Activated CD4-positive, CD25-positive, alpha-beta regulatory T cell treated with anti-CD3 and anti-CD28 coated beads, Interleukin-2, amount 50 U/mL, for 16 hours (primary cell): ENCODE measurements around the gene OTOGL.

ENCODE experiments used
- DNase-seq: peaks from one replicate; pipeline ENCODE4 v3.0.0-alpha.2; 2020; ENCODE audit warnings: low read depth, low spot score

OTOGL gene

GRCh38 chr12:80099259-80099658, at the start of gene OTOGL:
OTOGL (plus strand) TSS chr12:80099537; CDS start chr12:80209432, 109,895 bp downstream.
- DNase-seq: no peak

GRCh38 chr12:80050236-80050635, 49.1 kb upstream of the OTOGL start:
- no peak for DNase-seq

- DNase-seq: no peak
Observed at GRCh38 chr12:80053051-80053790, 46.1 kb upstream of the OTOGL start.

DNA sequence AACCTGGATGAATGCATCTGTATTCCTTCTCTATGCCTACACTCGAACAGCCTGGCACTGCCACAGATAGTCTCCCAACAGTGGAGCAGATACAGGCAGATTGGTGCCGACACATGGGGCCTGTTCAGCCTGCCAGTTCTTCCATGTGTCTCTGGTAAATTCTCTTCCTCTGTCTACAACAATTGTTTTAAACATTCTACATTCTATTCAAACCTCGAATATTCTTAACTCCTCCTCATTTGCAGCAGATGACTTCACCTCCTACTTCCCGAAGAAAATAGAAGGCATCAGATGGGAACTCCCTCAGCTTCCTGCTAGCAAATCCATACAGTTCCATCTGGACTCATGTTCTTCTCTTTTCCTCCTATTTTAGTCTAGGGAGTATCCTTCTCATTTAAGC, 43.1 kb upstream of the OTOGL start:
- no peak for DNase-seq

DNA sequence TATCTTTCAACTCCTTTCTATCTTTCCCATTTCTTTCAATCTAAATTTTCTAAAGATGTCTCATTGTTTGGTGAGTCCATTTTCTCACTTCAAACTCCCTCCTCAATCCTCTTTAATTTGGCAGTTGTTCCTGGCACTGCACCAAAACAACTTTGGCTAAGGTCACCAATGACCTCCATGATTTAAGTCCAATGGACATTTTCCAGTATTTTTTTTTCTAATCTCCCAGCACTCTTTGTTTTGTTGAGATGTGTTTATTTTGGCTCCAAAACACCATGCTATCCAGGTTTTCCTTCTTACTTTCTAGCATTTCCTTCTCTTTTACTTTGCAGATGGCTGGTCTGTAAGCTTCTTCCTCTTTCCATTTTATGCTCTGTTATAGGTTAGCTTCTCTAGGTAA, 42.5 kb upstream of the OTOGL start:
- no peak for DNase-seq

GRCh38 chr12:80058586-80058985, 40.8 kb upstream of the OTOGL start:
- DNase-seq: no peak

DNA sequence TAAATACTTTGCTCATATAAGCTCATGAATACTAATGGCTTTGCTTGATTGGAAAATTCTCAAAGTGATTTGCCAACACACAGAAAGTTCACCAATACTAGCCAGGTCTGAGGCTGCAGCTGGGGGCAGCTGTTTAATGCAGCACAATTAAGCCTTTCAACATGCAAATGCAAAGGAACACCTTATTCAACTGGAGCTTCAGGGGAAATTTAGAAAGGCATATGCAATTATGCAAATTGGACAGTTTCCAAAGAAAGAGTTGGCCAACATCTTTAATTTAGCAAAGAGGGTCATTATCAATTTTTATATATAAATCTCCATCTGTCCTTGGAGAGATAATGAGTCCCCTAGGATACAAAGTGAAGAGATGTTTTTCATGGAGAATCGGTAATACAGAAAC, 40.2 kb upstream of the OTOGL start:
- DNase-seq: no peak

- no peak for DNase-seq
Observed at GRCh38 chr12:80059875-80060274, 39.5 kb upstream of the OTOGL start.

- no peak for DNase-seq
Observed at GRCh38 chr12:80064269-80064668, 35.1 kb upstream of the OTOGL start.

- no peak for DNase-seq
Observed at GRCh38 chr12:80064951-80065350, 34.4 kb upstream of the OTOGL start.

GRCh38 chr12:80068173-80068572, 31.2 kb upstream of the OTOGL start:
- no peak for DNase-seq

DNA sequence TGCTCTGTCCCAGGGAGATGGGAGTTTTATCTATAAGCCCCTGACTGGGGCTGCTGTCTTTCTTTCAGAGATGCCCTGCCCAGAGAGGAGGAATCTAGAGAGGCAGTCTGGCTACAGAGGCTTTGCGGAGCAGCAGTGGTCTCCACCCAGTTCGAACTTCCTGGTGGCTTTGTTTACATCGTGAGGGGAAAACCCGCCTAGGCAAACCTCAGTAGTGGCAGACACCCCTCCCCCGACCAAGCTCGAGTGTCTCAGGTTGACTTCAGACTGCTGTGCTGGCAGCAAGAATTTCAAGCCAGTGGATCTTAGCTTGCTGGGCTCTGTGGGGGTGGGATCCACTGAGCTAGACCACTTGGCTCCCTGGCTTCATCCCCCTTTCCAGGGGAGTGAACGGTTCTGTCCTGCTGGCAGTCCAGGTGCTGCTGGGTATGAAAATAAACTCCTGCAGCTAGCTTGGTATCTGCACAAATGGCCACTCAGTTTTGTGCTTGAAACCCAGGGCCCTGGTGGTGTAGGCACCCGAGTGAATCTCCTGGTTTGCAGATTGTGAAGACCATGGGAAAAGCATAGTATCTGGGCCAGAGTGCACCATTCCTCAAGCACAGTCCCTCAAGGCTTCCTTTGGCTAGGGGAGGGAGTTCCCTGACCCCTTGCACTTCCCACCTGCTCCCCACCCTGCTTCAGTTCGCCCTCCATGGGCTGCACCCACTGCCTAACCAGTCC, 15.3 kb upstream of the OTOGL start:
- peak; percentile 11 for DNase-seq

GRCh38 chr12:80086025-80086424, 13.3 kb upstream of the OTOGL start:
- no peak for DNase-seq

- no peak for DNase-seq
Observed at GRCh38 chr12:80087486-80088213, 11.7 kb upstream of the OTOGL start.

GRCh38 chr12:80100591-80100990, 1.3 kb downstream of the OTOGL start:
- no peak for DNase-seq

GRCh38 chr12:80101126-80101525, 1.8 kb downstream of the OTOGL start:
- DNase-seq: no peak

- DNase-seq: no peak
Observed at GRCh38 chr12:80107221-80107620, 7.9 kb downstream of the OTOGL start.

GRCh38 chr12:80116735-80117134, 17.4 kb downstream of the OTOGL start:
- DNase-seq: no peak

DNA sequence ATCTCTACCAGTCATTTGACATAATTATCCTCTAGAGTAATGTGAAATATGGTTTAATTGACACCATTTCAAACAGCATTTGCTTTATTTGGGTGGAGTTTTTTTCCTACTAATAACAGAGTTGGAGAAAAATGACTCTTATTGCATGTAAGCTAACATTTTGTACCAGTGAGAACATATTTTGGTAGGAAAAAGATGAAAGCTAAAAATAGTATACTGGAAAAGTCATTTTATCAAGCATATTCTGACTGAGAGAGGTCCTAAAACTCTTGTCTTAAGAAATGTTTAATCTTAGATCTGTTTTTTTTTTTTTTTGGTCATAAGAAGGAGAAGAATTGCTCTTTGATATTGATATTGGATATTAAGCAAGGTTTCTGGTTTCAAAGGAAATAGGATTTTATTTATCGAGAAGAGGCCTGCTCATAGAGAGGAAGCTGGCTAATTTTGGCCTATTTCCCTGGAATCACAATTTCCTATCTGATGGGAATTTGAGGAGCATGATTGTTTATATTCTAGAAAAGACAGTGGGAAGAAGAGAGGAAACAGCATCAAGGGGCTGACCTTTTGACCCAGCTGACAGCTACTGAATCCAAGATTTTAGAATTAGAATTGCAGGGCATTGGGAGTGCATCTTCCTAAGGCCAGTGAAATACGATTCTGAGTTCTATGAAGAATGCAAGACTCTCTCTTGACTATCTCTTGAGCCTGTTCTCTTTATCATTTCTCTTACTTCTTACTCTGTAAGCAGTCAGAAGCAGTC, 19.4 kb downstream of the OTOGL start:
- DNase-seq: no peak

- DNase-seq: no peak
Observed at GRCh38 chr12:80120994-80121393, 21.7 kb downstream of the OTOGL start.

DNA sequence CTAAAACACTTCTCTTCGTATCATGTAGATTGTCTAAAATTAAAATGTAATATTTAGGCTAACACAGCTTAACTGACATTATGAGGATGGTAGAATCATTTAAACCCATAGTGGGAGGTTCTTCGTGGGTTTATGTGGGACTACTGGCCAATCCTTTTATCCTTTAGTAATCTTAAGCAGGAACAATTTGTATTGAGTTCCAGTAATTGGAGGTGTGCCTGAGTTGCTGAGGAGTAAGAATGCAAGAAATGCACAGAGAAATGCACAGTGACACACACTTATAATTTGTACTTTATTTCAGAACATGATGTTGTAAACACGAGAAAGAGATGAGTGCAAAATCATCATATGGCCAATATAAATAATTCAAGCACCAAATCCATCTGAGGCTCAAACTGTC, 22.3 kb downstream of the OTOGL start:
- no peak for DNase-seq
